ENCODE measurements around the gene VARS1.
"Not testable (repeated sequence)": the region's sequence is repeated elsewhere in the genome, so short reads cannot be mapped to it uniquely, and the experiment has no call there.

The VARS1 gene

GRCh38 chr6:31794866-31795615 is 511 bp downstream of the VARS1 start:
- DNase-seq (ENCODE audit: low read depth): no peak
- peak overlapping the region; percentile 91 for H3K4me3 ChIP-seq (replicated peaks; ENCODE audit: low read depth, low read length)
- TF ChIP-seq CTCF (IDR thresholded peaks at IDR 0.05; ENCODE audit: low read length, missing control alignments): no peak

GRCh38 chr6:31794294-31794865 is 1.2 kb downstream of the VARS1 start:
- peak overlapping the region; percentile 91 for H3K4me3 ChIP-seq (replicated peaks; ENCODE audit: low read depth, low read length)
- peak; percentile 36 for DNase-seq (ENCODE audit: low read depth)
- no peak for TF ChIP-seq CTCF (IDR thresholded peaks at IDR 0.05; ENCODE audit: low read length, missing control alignments)

- not testable (repeated sequence) for DNase-seq (ENCODE audit: low read depth)
- peak overlapping the region; percentile 91 for H3K4me3 ChIP-seq (replicated peaks; ENCODE audit: low read depth, low read length)
Observed at GRCh38 chr6:31793927-31794245, 1.7 kb downstream of the VARS1 start.

GRCh38 chr6:31792761-31793171 is 2.8 kb downstream of the VARS1 start:
- H3K4me3 ChIP-seq (replicated peaks; ENCODE audit: low read depth, low read length): no peak overlapping the region
- peak; percentile 27 for DNase-seq (ENCODE audit: low read depth)
- TF ChIP-seq CTCF (IDR thresholded peaks at IDR 0.05; ENCODE audit: low read length, missing control alignments): no peak

GRCh38 chr6:31792090-31792374 is 3.5 kb downstream of the VARS1 start:
- H3K4me3 ChIP-seq (replicated peaks; ENCODE audit: low read depth, low read length): no peak overlapping the region

GRCh38 chr6:31791324-31792089 is 4.0 kb downstream of the VARS1 start:
- peak; percentile 60 for DNase-seq (ENCODE audit: low read depth)
- no peak overlapping the region for H3K4me3 ChIP-seq (replicated peaks; ENCODE audit: low read depth, low read length)

More at GRCh38 chr6:31792090-31792374, 3.5 kb downstream of the VARS1 start:
- DNase-seq (ENCODE audit: low read depth): no peak
- TF ChIP-seq CTCF (IDR thresholded peaks at IDR 0.05; ENCODE audit: low read length, missing control alignments): no peak

More at GRCh38 chr6:31791324-31792089, 4.0 kb downstream of the VARS1 start:
- peak; percentile 71 for TF ChIP-seq CTCF (IDR thresholded peaks at IDR 0.05; ENCODE audit: low read length, missing control alignments)
